NCI-H748 treated with DMSO at 0.1 percent for 48 hours (cell line): ENCODE measurements around the gene ARIH2.
"Not testable (repeated sequence)": the region's sequence is repeated elsewhere in the genome, so short reads cannot be mapped to it uniquely, and the experiment has no call there.

Experiments
- DNase-seq: peaks from one replicate; lab custom pipeline; 2025; lab: John Stamatoyannopoulos, UW

The ARIH2 gene

GRCh38 chr3:49004352-49005302, 86.0 kb downstream of the ARIH2 start:
- DNase-seq = no peak

GRCh38 chr3:49005303-49005680, 86.7 kb downstream of the ARIH2 start:
- no peak for DNase-seq

- no peak for DNase-seq
Measured at GRCh38 chr3:49005998-49006397, 87.4 kb downstream of the ARIH2 start.

GRCh38 chr3:49006408-49007067, 87.9 kb downstream of the ARIH2 start:
- DNase-seq = no peak

- DNase-seq = peak; percentile 86
Measured at GRCh38 chr3:49007068-49007770, 88.6 kb downstream of the ARIH2 start, which contains the start of gene WDR6. Gene WDR6, plus strand, starts transcription at chr3:49007391. Its CDS starts 41 bp downstream, at chr3:49007432.

GRCh38 chr3:49007771-49008528, 89.3 kb downstream of the ARIH2 start:
- peak; percentile 27 for DNase-seq

GRCh38 chr3:49008627-49009026, 90.0 kb downstream of the ARIH2 start:
- not testable (repeated sequence) for DNase-seq

GRCh38 chr3:49009396-49009795, 90.8 kb downstream of the ARIH2 start:
- no peak for DNase-seq

GRCh38 chr3:49012441-49013017, 93.9 kb downstream of the ARIH2 start:
- DNase-seq = no peak

GRCh38 chr3:49013113-49013737, 94.6 kb downstream of the ARIH2 start:
- no peak for DNase-seq

GRCh38 chr3:49013738-49014660, 95.4 kb downstream of the ARIH2 start:
- no peak for DNase-seq

- no peak for DNase-seq
Measured at GRCh38 chr3:49015072-49015471, 96.4 kb downstream of the ARIH2 start.

- no peak for DNase-seq
Measured at GRCh38 chr3:49015765-49016164, 97.1 kb downstream of the ARIH2 start.

- no peak for DNase-seq
Measured at GRCh38 chr3:49016414-49017228, 98.0 kb downstream of the ARIH2 start.

- DNase-seq = no peak
Measured at GRCh38 chr3:49017229-49017970, 98.8 kb downstream of the ARIH2 start.

- DNase-seq = peak; percentile 38
Measured at GRCh38 chr3:49017971-49018706, 99.5 kb downstream of the ARIH2 start, which contains the start of gene DALRD3. Gene DALRD3, minus strand, starts transcription at chr3:49018580. Its CDS starts 16 bp downstream, at chr3:49018564.

GRCh38 chr3:49018707-49019006, 100.0 kb downstream of the ARIH2 start:
- DNase-seq = no peak

- no peak for DNase-seq
Measured at GRCh38 chr3:49019941-49020329, 101.3 kb downstream of the ARIH2 start.
